Fibroblast of villous mesenchyme (primary cell): ENCODE measurements around the gene CTNNA1. TPM values are rescaled to one million over a fixed set of nuclear protein-coding genes. Genes with fewer than 3 reads are reported as not detected.
"Not testable (repeated sequence)": the region's sequence is repeated elsewhere in the genome, so short reads cannot be mapped to it uniquely, and the experiment has no call there.

Experiments used
- DNase-seq: peaks from one replicate; pipeline ENCODE4 v3.0.0-alpha.2; 2010; ENCODE audit warnings: low read depth
- H3K4me3 ChIP-seq: 2 replicates; pipeline ENCODE4 v1.5.1; 2011; ENCODE audit warnings: low read depth, mild to moderate bottlenecking, low read length
- CTCF ChIP-seq: IDR thresholded peaks from 2 replicates; pipeline ENCODE4 v1.5.1; 2012; ENCODE audit warnings: low read depth, mild to moderate bottlenecking, low read length; ENCODE audit not compliant: insufficient read depth
- total RNA-seq: library from RNA; depleted of rRNA; stranded (reverse); fragments of >200 nt; gene quantifications from 2 replicates; pipeline ENCODE4 v1.2.3, GENCODE V29; 2012

CTNNA1 gene
- 455 and 461 TPM in 2 replicates for total RNA-seq

DNA sequence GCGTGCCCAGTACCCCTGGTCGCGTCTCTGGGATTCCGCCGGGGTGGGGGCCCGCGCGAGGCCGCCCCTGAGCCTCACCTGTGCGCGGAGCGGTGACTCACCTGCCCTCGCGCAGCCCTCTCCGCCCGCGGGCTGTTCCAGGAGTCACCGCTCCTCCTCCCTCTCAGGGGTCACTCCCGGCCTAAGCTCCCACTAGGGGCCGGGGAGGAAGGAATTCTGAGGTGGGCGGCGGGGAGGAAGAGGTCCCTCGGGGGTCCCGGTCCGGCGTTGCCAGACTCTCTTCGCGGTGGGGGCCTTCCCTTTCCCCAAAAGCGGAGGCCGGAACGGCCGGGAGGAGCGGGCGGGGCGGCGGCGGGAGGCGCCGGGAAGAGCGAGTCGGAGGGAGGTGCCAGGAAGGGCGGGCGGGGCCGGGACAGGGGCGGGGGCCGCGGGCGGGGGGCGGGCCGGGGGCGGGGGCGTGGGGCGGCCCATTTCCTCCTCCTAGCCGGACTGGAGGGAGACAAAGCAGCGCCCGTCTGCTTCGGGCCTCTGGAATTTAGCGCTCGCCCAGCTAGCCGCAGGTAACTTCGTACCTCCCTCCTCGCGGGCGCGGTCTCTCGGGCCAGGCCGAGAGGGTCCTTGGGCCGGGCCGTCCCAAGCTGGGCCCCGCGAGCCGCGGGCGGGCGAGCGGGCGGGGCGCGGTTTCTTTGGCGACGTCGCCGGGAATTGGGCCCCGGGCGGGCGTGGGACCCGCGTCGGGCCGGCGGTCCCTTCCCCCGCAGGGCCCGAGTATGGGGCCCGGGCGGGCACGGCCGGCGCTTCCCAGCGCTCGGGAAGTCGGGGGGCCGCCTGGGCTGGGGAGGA, at the start of gene CTNNA1:
CTNNA1 (plus strand) TSS at position 475 of the 843 bp plus-strand sequence. CDS start 28,500 bp downstream, outside the sequence.
- no peak for TF ChIP-seq CTCF
- peak; percentile 69 for DNase-seq
- H3K4me3 ChIP-seq = peak within 1 kb of the TSS; percentile 89

DNA sequence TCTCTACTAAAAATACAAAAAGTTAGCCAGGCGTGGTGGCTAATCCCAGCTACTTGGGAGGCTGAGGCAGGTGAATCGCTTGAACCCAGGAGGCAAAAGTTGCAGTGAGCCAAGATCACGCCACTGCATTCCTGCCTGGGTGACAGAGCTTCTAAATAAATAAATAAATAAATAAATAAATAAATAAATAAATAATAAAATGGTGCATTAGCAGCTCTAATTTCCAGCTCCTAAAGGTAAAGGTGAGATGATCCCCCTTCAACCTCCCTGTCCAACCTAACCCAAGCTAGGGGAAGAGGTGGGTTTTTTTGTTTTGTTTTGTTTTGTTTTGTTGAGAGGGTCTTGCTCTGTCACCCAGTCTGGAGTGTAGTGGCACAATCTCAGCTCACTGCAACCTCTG, 49.4 kb upstream of the CTNNA1 start:
- not testable (repeated sequence) for DNase-seq, H3K4me3 ChIP-seq

- H3K4me3 ChIP-seq = no peak overlapping the region
- no peak for DNase-seq
- no peak for TF ChIP-seq CTCF
Measured at GRCh38 chr5:138705007-138705406, 48.2 kb upstream of the CTNNA1 start.

GRCh38 chr5:138705567-138705966, 47.7 kb upstream of the CTNNA1 start:
- TF ChIP-seq CTCF = no peak
- DNase-seq = no peak
- no peak overlapping the region for H3K4me3 ChIP-seq

DNA sequence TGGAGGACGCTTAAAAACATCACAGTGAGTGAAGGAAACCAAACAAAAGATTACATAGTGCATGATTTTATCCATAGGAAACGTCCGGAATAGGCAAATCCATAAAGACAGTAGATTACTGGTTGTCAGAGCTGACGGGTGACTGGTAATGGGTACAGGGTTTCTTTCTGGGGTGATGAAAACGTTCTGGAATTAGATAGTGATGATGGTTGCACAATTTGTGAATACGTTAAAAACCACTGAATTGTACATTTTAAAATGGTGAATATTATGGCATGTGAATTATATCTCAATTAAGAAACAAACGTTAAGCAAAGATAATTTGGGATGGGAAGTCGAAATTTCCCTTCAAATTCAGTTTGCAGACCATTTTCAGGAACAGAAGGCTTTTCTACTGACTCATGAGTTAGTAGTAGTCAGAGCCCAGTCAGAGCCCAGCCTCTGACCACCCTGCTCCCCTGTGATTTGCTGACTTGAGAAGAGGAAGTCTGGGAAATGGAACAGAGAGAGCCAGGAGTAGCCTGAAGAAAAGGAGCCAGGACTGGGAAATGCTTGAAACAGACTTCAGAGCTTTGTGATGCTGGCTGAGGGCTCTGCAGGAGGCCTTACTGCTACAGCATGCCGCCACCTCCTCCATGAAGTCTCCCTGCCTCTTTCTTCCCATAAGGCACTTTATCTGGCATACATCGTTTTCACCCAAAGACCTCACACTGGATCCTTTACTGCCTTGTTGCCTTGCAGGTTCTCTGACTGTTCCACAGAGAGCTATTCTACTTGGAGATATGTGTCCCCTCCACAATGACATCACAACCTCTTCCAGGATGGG, 46.4 kb upstream of the CTNNA1 start:
- peak; percentile 69 for DNase-seq
- no peak for TF ChIP-seq CTCF

GRCh38 chr5:138708791-138709190, 44.4 kb upstream of the CTNNA1 start:
- no peak overlapping the region for H3K4me3 ChIP-seq
- DNase-seq = no peak
- TF ChIP-seq CTCF = no peak

More for the DNA sequence above, 46.4 kb upstream of the CTNNA1 start:
- H3K4me3 ChIP-seq = no peak overlapping the region

- no peak for TF ChIP-seq CTCF
- no peak overlapping the region for H3K4me3 ChIP-seq
- DNase-seq = no peak
Measured at GRCh38 chr5:138709202-138709601, 44.0 kb upstream of the CTNNA1 start.
